ENCODE results near the gene CDKN1A. TPM values are rescaled to one million over a fixed set of nuclear protein-coding genes. Genes with fewer than 3 reads are reported as not detected.
"Not testable (repeated sequence)": the region's sequence is repeated elsewhere in the genome, so short reads cannot be mapped to it uniquely, and the experiment has no call there.

Gene CDKN1A
- total RNA-seq, 4 donors from 2014 or later: 49.7 to 137 (median 81.7) TPM

- no peaks in the 10 kb centered on the region for H3K27me3 ChIP-seq
- no peaks in the 10 kb centered on the region for H3K36me3 ChIP-seq
- H3K9me3 ChIP-seq: no peaks in the 10 kb centered on the region
- TF ChIP-seq EP300 (IDR thresholded peaks at IDR 0.05): no peak
- no peak for TF ChIP-seq POLR2AphosphoS5 (IDR thresholded peaks at IDR 0.05)
- TF ChIP-seq POLR2A (IDR thresholded peaks at IDR 0.05): no peak
- no peak for TF ChIP-seq CTCF (IDR thresholded peaks at IDR 0.05)
- H3K4me3 ChIP-seq: no peak overlapping the region
- ATAC-seq: no peak
- no peak overlapping the region for H3K27ac ChIP-seq
- H3K4me1 ChIP-seq: no peaks in the 10 kb centered on the region
- WGBS, 2 donors (ENCODE audit: low coverage in 1 of 2): 100% methylated on average over 1 of the region's 11 CpGs; no CpG with 5 or more reads in 1 of the 2 donors
These were observed 42.0 kb downstream of the CDKN1A start for GRCh38 chr6:36720251-36721141.

GRCh38 chr6:36721369-36722140 lies 43.0 kb downstream of the CDKN1A start:
- WGBS, 2 donors (ENCODE audit: low coverage in 1 of 2): 93% methylated on average over 2 of the region's 15 CpGs; no CpG with 5 or more reads in 1 of the 2 donors
- ATAC-seq: no peak
- Histone ChIP-seq H3K4me1 (no peaks in the 10 kb centered on the region), H3K4me3 (no peak overlapping the region), H3K27ac (no peak overlapping the region), H3K9me3 (no peaks in the 10 kb centered on the region), H3K27me3 (no peaks in the 10 kb centered on the region), H3K36me3 (no peaks in the 10 kb centered on the region)
- TF ChIP-seq CTCF (IDR thresholded peaks at IDR 0.05): no peak

- Histone ChIP-seq H3K4me3 (no peak overlapping the region), H3K27ac (no peak overlapping the region), H3K4me1 (no peaks in the 10 kb centered on the region), H3K27me3 (no peaks in the 10 kb centered on the region), H3K36me3 (no peaks in the 10 kb centered on the region), H3K9me3 (no peaks in the 10 kb centered on the region)
- 100% methylated on average over 1 of the region's 10 CpGs; no CpG with 5 or more reads in 1 of the 2 donors for WGBS, 2 donors (ENCODE audit: low coverage in 1 of 2)
- TF ChIP-seq POLR2A (IDR thresholded peaks at IDR 0.05): no peak
- no peak for TF ChIP-seq POLR2AphosphoS5 (IDR thresholded peaks at IDR 0.05)
- no peak for TF ChIP-seq EP300 (IDR thresholded peaks at IDR 0.05)
- no peak for TF ChIP-seq CTCF (IDR thresholded peaks at IDR 0.05)
- ATAC-seq: no peak
These were observed 43.9 kb downstream of the CDKN1A start for GRCh38 chr6:36722365-36722764.

GRCh38 chr6:36722879-36723278 lies 44.4 kb downstream of the CDKN1A start:
- H3K27me3 ChIP-seq: no peaks in the 10 kb centered on the region
- no peaks in the 10 kb centered on the region for H3K9me3 ChIP-seq
- no peaks in the 10 kb centered on the region for H3K4me1 ChIP-seq
- no peaks in the 10 kb centered on the region for H3K36me3 ChIP-seq
- H3K4me3 ChIP-seq: no peak overlapping the region
- no peak for TF ChIP-seq POLR2AphosphoS5 (IDR thresholded peaks at IDR 0.05)
- no peak for TF ChIP-seq CTCF (IDR thresholded peaks at IDR 0.05)
- no peak for TF ChIP-seq POLR2A (IDR thresholded peaks at IDR 0.05)
- TF ChIP-seq EP300 (IDR thresholded peaks at IDR 0.05): no peak
- ATAC-seq: no peak
- H3K27ac ChIP-seq: no peak overlapping the region
- WGBS, 2 donors (ENCODE audit: low coverage in 1 of 2): 92 to 100% methylated on average over 1 to 2 of the region's 2 CpGs

GRCh38 chr6:36723992-36724391 lies 45.5 kb downstream of the CDKN1A start:
- not testable (repeated sequence) for H3K27ac ChIP-seq, H3K36me3 ChIP-seq, H3K4me3 ChIP-seq, H3K27me3 ChIP-seq, ATAC-seq, H3K9me3 ChIP-seq, H3K4me1 ChIP-seq
- WGBS, 2 donors (ENCODE audit: low coverage in 1 of 2): 83 to 86% methylated on average over 4 of the region's 4 CpGs

All from gastroesophageal sphincter (tissue), 4 donors.